ENCODE data around the gene SHB. TPM values are rescaled to one million over a fixed set of nuclear protein-coding genes. Genes with fewer than 3 reads are reported as not detected.

Gene SHB
- total RNA-seq, 4 donors from 2014 or later: 27.6 to 42.6 (median 34.5) TPM

DNA sequence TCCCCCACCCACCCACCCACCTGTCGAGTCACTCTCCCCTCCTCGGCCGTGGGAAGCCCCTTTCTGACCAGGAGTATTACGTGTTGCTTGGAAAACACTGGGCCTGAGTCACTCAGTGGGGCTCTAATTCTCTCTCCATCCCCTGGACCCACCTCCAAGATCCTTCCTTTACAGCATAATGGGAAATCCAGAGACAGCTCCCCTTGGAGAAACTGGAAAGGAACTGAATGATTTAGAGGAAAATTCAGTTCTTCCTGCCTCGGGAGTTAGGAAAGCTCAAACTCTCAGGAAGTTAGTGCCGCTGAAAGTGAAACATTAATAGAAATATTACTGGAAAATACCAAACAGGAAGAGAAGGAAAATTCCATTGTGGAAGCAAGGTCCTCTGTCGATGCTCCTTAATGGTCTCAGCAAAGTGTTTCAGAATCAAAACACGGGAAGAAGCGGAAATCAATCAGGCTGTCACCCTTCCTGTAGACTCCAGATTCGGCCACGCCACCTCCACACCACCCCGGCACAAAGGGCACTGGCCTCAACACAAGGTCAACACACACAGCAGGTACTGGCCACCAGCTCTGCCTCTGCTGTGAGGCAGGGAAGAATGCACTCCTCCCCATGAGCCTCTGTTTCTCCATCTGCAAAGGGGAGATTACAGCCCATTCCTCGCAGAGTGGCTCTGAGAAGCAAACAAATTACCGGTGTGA lies 9.6 kb downstream of the SHB start:
- TF ChIP-seq CTCF (IDR thresholded peaks at IDR 0.05): no peak
- TF ChIP-seq POLR2A (IDR thresholded peaks at IDR 0.05): no peak
- no peak for DNase-seq (ENCODE audit: low spot score in 2 of 2)
- WGBS, 2 donors: 91 to 92% methylated on average over 14 of the region's 14 CpGs
- intact Hi-C loops (cut with DNase I; ENCODE audit: low total_unique reads): no loop called here
- H3K4me3 ChIP-seq (ENCODE audit: low read depth, poor library complexity, severe bottlenecking): no peak overlapping the region

DNA sequence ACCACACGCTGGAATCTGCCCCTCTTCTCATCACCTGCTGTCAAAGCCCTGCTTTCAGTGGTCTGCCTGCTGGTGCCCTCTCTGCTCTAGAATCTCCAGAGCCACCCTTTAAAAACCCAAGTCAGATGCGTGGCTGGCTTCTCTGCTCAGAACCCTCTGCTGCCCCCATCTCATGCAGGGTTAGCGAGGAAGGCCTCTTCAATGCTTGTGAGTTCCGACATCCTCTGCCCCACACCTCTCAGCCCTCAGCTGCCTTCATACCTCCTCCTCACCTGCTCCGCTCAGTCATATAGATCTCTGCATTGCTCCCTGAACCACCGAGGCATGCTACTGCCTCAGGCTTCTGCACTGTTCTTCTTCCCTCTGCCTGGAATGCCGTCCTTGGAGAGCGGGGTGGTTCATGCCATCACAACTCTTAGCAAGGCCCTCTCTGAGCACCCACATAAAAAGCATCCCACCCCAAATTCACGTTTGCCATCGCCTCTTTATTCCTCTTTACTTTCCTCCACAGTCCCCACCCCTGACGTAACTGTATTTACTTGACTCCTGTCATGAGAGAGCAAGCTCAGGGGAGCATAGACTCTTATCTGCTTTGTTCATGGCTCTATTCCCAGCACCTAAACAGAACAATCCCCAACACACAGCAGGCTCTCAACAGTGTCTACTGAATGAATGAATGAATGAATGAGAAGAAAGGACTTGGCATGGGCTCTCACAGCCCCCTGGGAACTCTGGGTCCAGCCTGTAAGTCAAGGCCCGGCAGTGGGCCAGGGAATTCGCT lies 10.4 kb downstream of the SHB start:
- TF ChIP-seq POLR2A (IDR thresholded peaks at IDR 0.05): no peak
- TF ChIP-seq CTCF (IDR thresholded peaks at IDR 0.05): no peak
- WGBS, 2 donors: 89% methylated on average over 13 of the region's 13 CpGs
- no peak for DNase-seq (ENCODE audit: low spot score in 2 of 2)
- intact Hi-C loops (cut with DNase I; ENCODE audit: low total_unique reads): no loop called here
- no peak overlapping the region for H3K4me3 ChIP-seq (ENCODE audit: low read depth, poor library complexity, severe bottlenecking)

DNA sequence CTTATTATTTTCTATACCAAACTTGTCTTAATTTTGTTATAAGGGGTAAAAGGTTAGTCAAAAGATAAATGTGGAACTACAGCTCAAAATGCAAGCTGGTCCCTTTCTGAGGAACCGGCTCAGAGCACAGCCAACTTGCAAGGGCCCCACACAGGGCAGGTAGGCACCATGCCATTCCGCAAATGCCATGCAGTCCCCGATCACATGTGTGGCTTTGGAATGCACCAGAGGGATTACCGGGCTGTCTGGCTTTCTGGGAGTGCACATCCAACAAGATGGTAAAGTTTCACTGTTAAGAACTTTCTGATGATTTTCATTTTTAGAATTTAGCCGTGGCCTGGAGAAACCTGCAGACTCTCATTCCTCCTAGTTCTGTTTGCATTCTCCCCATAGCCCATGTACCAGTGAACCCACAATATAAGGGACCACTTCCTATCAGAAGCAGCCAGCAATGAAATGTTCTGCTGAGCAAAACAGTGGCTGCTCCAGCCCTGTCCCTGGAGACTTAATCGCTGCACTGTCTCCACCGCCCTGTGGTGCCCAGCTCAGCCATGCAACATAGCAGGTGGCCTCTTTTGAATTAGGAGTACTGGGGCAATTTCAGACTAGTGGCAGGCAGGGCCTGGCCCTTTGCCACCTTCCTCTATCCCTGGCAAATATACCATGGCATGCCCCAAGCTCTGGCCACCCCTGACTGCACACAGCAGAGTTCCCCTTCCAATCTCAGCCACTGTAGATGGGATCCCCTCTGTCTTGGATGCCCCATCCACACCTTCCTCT lies 11.4 kb downstream of the SHB start:
- TF ChIP-seq CTCF (IDR thresholded peaks at IDR 0.05) (no peak), POLR2A (IDR thresholded peaks at IDR 0.05) (no peak)

GRCh38 chr9:38054653-38055052 lies 14.4 kb downstream of the SHB start:
- no peak overlapping the region for H3K4me3 ChIP-seq (ENCODE audit: low read depth, poor library complexity, severe bottlenecking)
- WGBS, 2 donors: 94% methylated on average over 3 of the region's 3 CpGs
- TF ChIP-seq CTCF (IDR thresholded peaks at IDR 0.05) (no peak), POLR2A (IDR thresholded peaks at IDR 0.05) (no peak)
- no peak for DNase-seq (ENCODE audit: low spot score in 2 of 2)
- intact Hi-C loops (cut with DNase I; ENCODE audit: low total_unique reads): no loop called here

More for the DNA sequence above, 11.4 kb downstream of the SHB start:
- intact Hi-C loops (cut with DNase I; ENCODE audit: low total_unique reads): no loop called here
- WGBS, 2 donors: 70 to 74% methylated on average over 7 of the region's 7 CpGs
- DNase-seq (ENCODE audit: low spot score in 2 of 2): no peak
- no peak overlapping the region for H3K4me3 ChIP-seq (ENCODE audit: low read depth, poor library complexity, severe bottlenecking)

- 91 to 94% methylated on average over 3 of the region's 3 CpGs for WGBS, 2 donors
- H3K4me3 ChIP-seq (ENCODE audit: low read depth, poor library complexity, severe bottlenecking): no peak overlapping the region
- intact Hi-C loops (cut with DNase I; ENCODE audit: low total_unique reads): no loop called here
- TF ChIP-seq POLR2A (IDR thresholded peaks at IDR 0.05) (no peak), CTCF (IDR thresholded peaks at IDR 0.05) (no peak)
- DNase-seq (ENCODE audit: low spot score in 2 of 2): no peak
These were observed 15.1 kb downstream of the SHB start for GRCh38 chr9:38053697-38054461.

Data from lower leg skin (tissue), 4 donors.